Breast epithelium (tissue), 4 donors: ENCODE measurements around the gene OR51A4. TPM values are rescaled to one million over a fixed set of nuclear protein-coding genes. Genes with fewer than 3 reads are reported as not detected.

Experiments used
- DNase-seq, 2 donors: peaks; one replicate each; pipeline ENCODE4 v3.0.0-alpha.2; 2019; ENCODE audit warnings: low spot score in 2 of 2
- H3K27ac ChIP-seq, 2 donors: fragments of 200-600 bp; sonication (generic) in 1 of 2; one replicate each; pipeline ENCODE4 v1.5.1; 2016 to 2019; ENCODE audit warnings: mild to moderate bottlenecking in 1 of 2
- H3K27me3 ChIP-seq, 2 donors: fragments of 200-600 bp; sonication (generic) in 1 of 2; one replicate each; pipeline versions ENCODE4 v1.5.1 to v1.6.0; 2017 to 2019; ENCODE audit warnings: control low read depth in 1 of 2, mild to moderate bottlenecking in 1 of 2
- H3K36me3 ChIP-seq: fragments of 200-600 bp; one replicate; pipeline ENCODE4 v1.5.1; 2019
- H3K4me1 ChIP-seq, 2 donors: fragments of 200-600 bp; sonication (generic); one replicate each; pipeline ENCODE4 v1.5.1; 2016 to 2019; ENCODE audit warnings: control low read depth in 1 of 2
- H3K4me3 ChIP-seq, 3 donors: fragments of 200-600 bp; sonication (generic); 1 replicate in 2 of 3; 2 replicates in 1 of 3; pipeline ENCODE4 v1.5.1; 2016 to 2019; ENCODE audit warnings: mild to moderate bottlenecking in 3 of 3, moderate library complexity in 2 of 3
- H3K9me3 ChIP-seq, 2 donors: fragments of 200-600 bp; sonication (generic) in 1 of 2; one replicate each; pipeline ENCODE4 v1.5.1; 2016 to 2019; ENCODE audit warnings: control low read depth in 1 of 2
- CTCF ChIP-seq, 3 donors: fragments of 450-650 bp; IDR thresholded peaks; one replicate each; pipeline ENCODE4 v1.5.1; 2016 to 2017; ENCODE audit warnings: antibody characterized with exemption in 3 of 3, mild to moderate bottlenecking in 3 of 3, moderate library complexity in 3 of 3
- POLR2A ChIP-seq: fragments of 450-650 bp; IDR thresholded peaks from one replicate; pipeline ENCODE4 v1.6.1; 2016; ENCODE audit warnings: antibody characterized with exemption, mild to moderate bottlenecking, moderate library complexity
- POLR2AphosphoS5 ChIP-seq, 3 donors: sonication (generic); formaldehyde crosslinking; IDR thresholded peaks; one replicate each; pipeline ENCODE4 v1.6.1; 2017; ENCODE audit warnings: antibody characterized with exemption in 3 of 3
- intact Hi-C: fragments of 100-400 bp; cut with DNase I; formaldehyde crosslinking; loops from one replicate; pipeline ENCODE4 v1.15.1; 2023; ENCODE audit warnings: low total_unique reads
- total RNA-seq, 3 donors: library from RNA; depleted of rRNA; stranded (reverse); fragments of >200 nt; gene quantifications; one replicate each; pipeline ENCODE4 v1.1.0, GENCODE V29; 2016

OR51A4 gene, protein sequence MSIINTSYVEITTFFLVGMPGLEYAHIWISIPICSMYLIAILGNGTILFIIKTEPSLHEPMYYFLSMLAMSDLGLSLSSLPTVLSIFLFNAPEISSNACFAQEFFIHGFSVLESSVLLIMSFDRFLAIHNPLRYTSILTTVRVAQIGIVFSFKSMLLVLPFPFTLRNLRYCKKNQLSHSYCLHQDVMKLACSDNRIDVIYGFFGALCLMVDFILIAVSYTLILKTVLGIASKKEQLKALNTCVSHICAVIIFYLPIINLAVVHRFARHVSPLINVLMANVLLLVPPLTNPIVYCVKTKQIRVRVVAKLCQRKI
- not detected for total RNA-seq

DNA sequence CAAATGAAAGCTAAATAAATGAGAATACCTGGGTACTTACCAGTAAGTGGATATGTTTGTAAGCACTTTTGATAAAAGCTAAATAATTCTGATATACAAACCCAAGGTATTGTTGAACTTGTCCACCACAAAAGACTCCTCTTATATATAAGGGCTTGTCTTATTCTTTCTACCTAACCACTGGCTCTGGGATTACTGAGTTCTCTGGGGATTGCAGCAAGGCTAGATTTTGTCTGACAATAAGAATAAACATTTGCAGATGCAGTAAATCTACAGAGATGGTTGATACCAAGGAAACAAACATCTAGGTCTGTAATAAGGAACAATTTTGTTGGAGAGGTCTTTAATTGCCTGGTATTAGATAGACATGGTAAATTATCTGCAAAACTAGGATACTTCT is at the start of gene OR51A4:
Gene OR51A4, minus strand, starts transcription at position 101 of the 400 bp plus-strand sequence. CDS start 505 bp downstream, outside the sequence.
- intact Hi-C loops = no loop called here
- TF ChIP-seq POLR2AphosphoS5 (IDR thresholded peaks at IDR 0.05) = no peak
- no peak for TF ChIP-seq CTCF (IDR thresholded peaks at IDR 0.05)
- TF ChIP-seq POLR2A = no peak
- H3K9me3 ChIP-seq = no peaks in the 10 kb centered on the region
- no peak within 1 kb of the TSS for H3K27ac ChIP-seq
- H3K27me3 ChIP-seq = no peaks in the 10 kb centered on the region
- no peaks in the 10 kb centered on the region for H3K36me3 ChIP-seq
- H3K4me3 ChIP-seq = no peak within 1 kb of the TSS
- no peaks in the 10 kb centered on the region for H3K4me1 ChIP-seq
- no peak for DNase-seq

DNA sequence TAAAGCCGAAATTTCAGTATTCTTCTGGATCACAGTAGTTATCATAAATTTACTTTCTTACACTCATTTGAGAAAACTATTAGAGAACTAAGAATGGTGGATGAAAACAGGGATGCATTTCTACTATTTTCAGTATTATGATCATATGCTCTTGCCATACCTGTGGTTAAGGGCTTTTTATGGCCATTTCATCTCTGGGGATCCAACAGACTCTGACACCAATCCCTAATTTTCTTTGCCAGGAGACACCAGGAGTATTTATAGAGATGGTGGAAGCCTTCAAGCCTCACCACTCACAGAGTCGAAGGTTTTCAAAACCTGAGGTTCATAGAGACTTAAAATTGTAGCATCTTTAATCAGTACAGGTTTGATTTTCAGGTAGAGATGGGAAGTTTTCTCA is 47.1 kb upstream of the OR51A4 start, which contains the start of gene OR51L1:
Gene OR51L1, plus strand, starts transcription at position 301 of the 400 bp plus-strand sequence. CDS start 4,132 bp downstream, outside the sequence.
- no peaks in the 10 kb centered on the region for H3K36me3 ChIP-seq
- H3K4me3 ChIP-seq = no peak within 1 kb of the TSS
- no peaks in the 10 kb centered on the region for H3K9me3 ChIP-seq
- DNase-seq = no peak
- TF ChIP-seq POLR2AphosphoS5 (IDR thresholded peaks at IDR 0.05) (no peak), POLR2A (no peak), CTCF (IDR thresholded peaks at IDR 0.05) (no peak)
- H3K4me1 ChIP-seq = no peaks in the 10 kb centered on the region
- H3K27ac ChIP-seq = no peak within 1 kb of the TSS
- intact Hi-C loops = no loop called here
- no peaks in the 10 kb centered on the region for H3K27me3 ChIP-seq

GRCh38 chr11:4991060-4991459 is 43.7 kb upstream of the OR51A4 start:
- no peak for TF ChIP-seq POLR2AphosphoS5 (IDR thresholded peaks at IDR 0.05)
- TF ChIP-seq POLR2A = no peak
- TF ChIP-seq CTCF (IDR thresholded peaks at IDR 0.05) = no peak
- no peak overlapping the region for H3K4me3 ChIP-seq
- H3K27ac ChIP-seq = no peak overlapping the region
- no peaks in the 10 kb centered on the region for H3K36me3 ChIP-seq
- H3K27me3 ChIP-seq = no peaks in the 10 kb centered on the region
- DNase-seq = no peak
- H3K4me1 ChIP-seq = no peaks in the 10 kb centered on the region
- intact Hi-C loops = no loop called here
- H3K9me3 ChIP-seq = no peaks in the 10 kb centered on the region

DNA sequence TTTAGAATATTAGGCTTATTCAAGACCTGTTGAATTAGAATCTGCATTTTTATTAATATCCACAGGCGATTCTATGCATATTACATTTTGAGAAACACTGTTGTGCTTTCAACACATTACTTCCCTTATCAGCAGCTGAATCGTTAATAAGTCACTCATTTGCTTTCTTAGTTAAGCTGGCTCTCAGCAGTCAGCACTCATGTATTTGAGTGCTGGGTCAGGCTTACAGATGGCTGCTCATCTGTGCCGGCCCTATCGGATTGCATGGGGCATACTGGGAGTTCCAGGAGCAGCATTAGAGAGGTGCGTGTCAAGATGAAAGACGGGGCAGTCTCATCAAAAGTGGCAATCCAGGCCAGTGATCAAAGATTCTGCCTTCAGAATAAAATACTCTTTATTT is 36.4 kb upstream of the OR51A4 start:
- no peaks in the 10 kb centered on the region for H3K36me3 ChIP-seq
- no peaks in the 10 kb centered on the region for H3K4me1 ChIP-seq
- no peaks in the 10 kb centered on the region for H3K9me3 ChIP-seq
- no peak overlapping the region for H3K4me3 ChIP-seq
- intact Hi-C loops = no loop called here
- no peak for DNase-seq
- H3K27ac ChIP-seq = no peak overlapping the region
- TF ChIP-seq CTCF (IDR thresholded peaks at IDR 0.05) = no peak
- no peak for TF ChIP-seq POLR2AphosphoS5 (IDR thresholded peaks at IDR 0.05)
- TF ChIP-seq POLR2A = no peak
- H3K27me3 ChIP-seq = no peaks in the 10 kb centered on the region

DNA sequence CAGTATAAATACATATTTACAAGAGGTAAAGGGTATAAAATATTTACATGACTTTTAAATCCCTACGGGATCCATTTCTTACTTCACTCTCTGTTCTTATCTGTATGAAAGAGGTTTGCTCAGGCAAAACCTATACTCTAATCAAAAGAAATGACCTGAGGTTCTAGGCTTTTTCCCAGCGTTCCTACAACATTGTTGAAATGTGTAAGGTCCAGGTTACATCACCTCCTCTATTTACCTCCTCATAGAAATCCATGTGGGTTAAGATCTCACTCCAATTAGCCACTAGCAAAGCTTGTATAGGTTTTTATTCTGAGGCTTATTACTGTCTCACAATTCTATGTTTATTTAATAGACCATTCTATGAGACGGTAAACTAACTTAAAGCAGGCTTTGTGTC is 35.3 kb upstream of the OR51A4 start:
- H3K36me3 ChIP-seq = no peaks in the 10 kb centered on the region

More for the DNA sequence above, 35.3 kb upstream of the OR51A4 start:
- DNase-seq = no peak
- Histone ChIP-seq H3K9me3 (no peaks in the 10 kb centered on the region), H3K4me1 (no peaks in the 10 kb centered on the region), H3K4me3 (no peak overlapping the region), H3K27me3 (no peaks in the 10 kb centered on the region), H3K27ac (no peak overlapping the region)
- intact Hi-C loops = no loop called here
- TF ChIP-seq CTCF (IDR thresholded peaks at IDR 0.05) (no peak), POLR2A (no peak), POLR2AphosphoS5 (IDR thresholded peaks at IDR 0.05) (no peak)
